LNCaP clone FGC (cell line): ENCODE results near the gene SEMA3G.

ENCODE experiments used
- DNase-seq: peaks from one replicate; pipeline ENCODE4 v3.0.0-alpha.2; 2011; ENCODE audit warnings: low read depth
- H3K4me3 ChIP-seq: 2 replicates; pipeline ENCODE4 v1.5.1; 2011; ENCODE audit warnings: mild to moderate bottlenecking, low read depth, low read length, control low read depth
- TF ChIP-seq, protein P1 (sequence below): IDR thresholded peaks from 2 replicates; pipeline ENCODE4 v1.5.1; 2012; ENCODE audit warnings: mild to moderate bottlenecking; ENCODE audit not compliant: control insufficient read depth, insufficient read depth; ENCODE audit errors: extremely low read depth

Gene SEMA3G

DNA sequence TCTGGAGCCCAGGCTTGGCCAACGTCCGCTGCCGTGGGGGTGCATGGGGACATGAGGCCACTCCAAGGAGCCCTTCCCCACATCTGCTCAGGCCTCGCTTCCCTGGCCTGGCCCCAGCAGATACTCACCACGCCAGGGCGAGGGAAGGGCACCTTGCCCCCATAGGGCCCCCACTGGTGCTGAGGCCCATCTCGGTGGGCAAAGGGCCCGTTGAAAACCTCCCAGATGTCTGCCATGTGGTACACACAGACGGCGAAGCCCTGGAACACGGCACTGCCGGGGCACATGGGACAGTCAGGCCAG lies 4.7 kb downstream of the SEMA3G start:
- no peak for DNase-seq
- H3K4me3 ChIP-seq: no peak overlapping the region
- TF ChIP-seq, protein P1, sequence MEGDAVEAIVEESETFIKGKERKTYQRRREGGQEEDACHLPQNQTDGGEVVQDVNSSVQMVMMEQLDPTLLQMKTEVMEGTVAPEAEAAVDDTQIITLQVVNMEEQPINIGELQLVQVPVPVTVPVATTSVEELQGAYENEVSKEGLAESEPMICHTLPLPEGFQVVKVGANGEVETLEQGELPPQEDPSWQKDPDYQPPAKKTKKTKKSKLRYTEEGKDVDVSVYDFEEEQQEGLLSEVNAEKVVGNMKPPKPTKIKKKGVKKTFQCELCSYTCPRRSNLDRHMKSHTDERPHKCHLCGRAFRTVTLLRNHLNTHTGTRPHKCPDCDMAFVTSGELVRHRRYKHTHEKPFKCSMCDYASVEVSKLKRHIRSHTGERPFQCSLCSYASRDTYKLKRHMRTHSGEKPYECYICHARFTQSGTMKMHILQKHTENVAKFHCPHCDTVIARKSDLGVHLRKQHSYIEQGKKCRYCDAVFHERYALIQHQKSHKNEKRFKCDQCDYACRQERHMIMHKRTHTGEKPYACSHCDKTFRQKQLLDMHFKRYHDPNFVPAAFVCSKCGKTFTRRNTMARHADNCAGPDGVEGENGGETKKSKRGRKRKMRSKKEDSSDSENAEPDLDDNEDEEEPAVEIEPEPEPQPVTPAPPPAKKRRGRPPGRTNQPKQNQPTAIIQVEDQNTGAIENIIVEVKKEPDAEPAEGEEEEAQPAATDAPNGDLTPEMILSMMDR: no peak

GRCh38 chr3:52439426-52440248 lies 5.3 kb downstream of the SEMA3G start:
- TF ChIP-seq, protein P1: no peak
- H3K4me3 ChIP-seq: no peak overlapping the region
- DNase-seq: no peak

DNA sequence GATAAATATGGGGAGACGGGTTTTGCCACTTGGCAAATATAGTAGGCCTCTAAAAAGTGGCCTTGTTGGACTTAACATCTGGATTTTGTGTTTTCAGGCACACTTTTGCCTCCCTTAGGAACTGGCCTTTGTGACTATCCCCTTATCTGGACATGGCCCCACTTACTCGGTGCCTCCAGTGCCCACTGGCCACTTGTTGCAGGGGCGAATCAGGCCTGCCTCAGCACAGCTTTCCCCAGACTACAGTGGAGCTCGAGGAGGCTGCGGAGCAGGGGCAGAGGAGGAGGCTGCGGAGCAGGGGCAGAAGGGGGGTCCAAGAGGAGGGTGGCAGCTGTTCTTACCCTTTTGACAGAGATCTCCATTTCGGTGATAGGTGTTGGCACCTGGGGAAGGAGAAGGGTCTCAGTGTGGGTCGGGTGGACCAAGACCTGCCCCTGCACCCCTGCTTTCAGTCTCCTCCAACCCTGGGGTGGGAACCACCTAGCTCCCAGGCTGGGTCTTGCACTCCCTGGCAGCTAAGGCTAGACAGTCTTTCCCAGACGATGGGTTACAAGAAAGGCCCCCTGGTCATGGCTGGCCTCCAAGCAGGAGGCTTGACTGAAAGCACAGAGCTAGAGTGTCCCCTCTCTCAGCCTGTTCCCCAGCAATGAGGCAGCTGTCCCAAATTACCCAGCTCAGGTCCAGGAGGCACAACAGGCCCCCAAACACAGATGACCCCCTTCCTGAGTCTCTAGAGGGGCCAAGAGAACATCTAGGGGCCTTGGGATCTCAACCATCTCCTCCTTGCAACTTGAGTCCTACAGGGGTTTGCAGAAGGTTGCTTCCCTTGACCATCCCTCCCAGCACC lies 6.1 kb downstream of the SEMA3G start:
- no peak for DNase-seq
- TF ChIP-seq, protein P1: no peak
- H3K4me3 ChIP-seq: no peak overlapping the region

GRCh38 chr3:52438104-52438376 lies 6.9 kb downstream of the SEMA3G start:
- TF ChIP-seq, protein P1: no peak
- H3K4me3 ChIP-seq: no peak overlapping the region
- DNase-seq: no peak

DNA sequence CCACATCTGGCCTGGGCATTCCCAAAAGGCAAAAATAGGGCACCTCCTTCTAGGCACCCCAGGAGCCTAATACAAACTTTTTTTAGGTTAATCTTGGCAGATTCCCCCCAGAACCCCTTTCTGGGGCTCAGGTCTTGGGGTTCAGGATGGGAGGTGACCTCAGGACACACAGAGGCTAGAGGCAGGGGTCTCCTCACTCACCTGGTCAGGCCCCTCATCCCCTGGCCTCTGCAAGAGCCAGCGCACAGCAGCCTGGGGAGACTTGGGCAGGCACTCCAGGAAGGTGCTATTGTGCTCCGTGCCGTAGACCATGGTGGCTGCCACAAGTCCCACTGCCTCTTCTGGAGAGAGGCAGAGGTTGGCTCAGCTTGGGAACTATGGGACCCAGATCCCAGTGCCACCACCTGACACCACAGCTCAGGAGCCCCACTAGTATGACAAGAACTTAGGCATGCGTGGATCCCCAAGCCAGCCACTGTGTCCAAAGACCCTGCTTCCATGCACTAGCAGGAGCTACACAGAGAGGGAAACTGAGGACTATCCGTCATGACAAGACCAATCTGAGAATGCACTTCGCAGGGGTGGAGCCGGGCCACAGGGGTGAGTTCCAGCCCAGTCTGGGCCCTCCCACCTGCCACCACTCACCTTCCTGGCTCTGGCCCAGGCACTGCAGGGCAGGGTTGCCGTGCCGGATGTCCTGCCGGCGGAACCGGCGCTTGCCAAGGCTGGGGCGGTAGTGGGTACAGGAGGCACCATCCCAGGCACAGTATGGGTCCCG lies 7.4 kb downstream of the SEMA3G start:
- no peak overlapping the region for H3K4me3 ChIP-seq
- TF ChIP-seq, protein P1: no peak
- peak; percentile 68 for DNase-seq

- TF ChIP-seq, protein P1: no peak
- DNase-seq: no peak
- no peak overlapping the region for H3K4me3 ChIP-seq
Observed at GRCh38 chr3:52436500-52437149, 8.3 kb downstream of the SEMA3G start.
